Measurements from ENCODE around the gene APOL2. TPM values are rescaled to one million over a fixed set of nuclear protein-coding genes. Genes with fewer than 3 reads are reported as not detected.

APOL2 gene
- total RNA-seq, 1 donor from 2014 or later = 51.6 TPM

DNA sequence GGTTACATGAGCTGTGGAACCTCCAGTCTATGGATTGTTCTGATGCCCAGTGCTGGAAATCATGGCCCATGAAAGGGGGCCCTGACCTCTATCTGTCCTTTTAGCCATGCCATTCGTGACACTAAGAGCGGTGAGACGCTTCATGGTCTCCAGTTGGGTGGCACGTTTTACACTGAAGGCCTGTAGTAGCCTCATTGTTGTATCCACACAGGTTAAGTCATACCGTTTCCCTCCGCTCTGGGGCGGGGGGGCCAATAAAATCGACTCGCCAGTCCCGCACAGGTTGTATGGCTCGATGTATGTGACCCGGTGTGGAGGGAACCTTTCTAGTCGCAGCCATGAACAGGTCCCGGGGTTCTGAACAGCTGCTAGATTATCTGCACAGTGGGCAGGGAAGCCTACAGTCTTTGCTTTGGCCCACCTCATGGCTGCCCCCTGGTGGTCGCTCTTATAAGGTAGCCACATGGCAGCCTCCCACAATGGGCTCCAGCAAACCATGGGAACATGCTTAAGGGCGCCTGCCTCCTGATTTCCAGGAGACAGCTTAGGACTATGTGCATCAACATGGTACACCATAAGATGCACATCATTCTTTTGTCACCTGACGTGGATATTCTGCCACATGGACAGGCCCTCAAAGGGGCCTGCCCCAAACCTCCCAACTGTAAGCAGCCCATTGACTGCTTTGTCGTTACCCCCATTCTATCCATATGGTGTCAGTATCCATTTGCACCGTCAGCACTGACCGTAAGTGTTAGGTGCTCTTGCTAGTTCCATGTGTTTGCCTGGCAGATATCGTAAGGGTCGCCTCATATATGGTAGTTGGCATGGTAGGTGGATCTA, 59.1 kb downstream of the APOL2 start:
- peak; percentile 94 for TF ChIP-seq CTCF (IDR thresholded peaks at IDR 0.05)
- Histone ChIP-seq H3K9me3 (no peaks in the 10 kb centered on the region), H3K27ac (no peak overlapping the region), H3K4me1 (no peaks in the 10 kb centered on the region), H3K36me3 (no peaks in the 10 kb centered on the region), H3K4me3 (no peak overlapping the region), H3K27me3 (no peaks in the 10 kb centered on the region)
- ATAC-seq (peak; percentile 98), DNase-seq (peak; percentile 91)
- intact Hi-C loops (cut with DNase I) = loop anchor here (5.0 kb wide), 1 partner anchor 38 kb away; no protein-coding TSS in a partner anchor

GRCh38 chr22:36177160-36177559, 62.2 kb downstream of the APOL2 start:
- DNase-seq = no peak
- ATAC-seq = no peak
- Histone ChIP-seq H3K4me1 (no peaks in the 10 kb centered on the region), H3K27ac (no peak overlapping the region), H3K36me3 (no peaks in the 10 kb centered on the region), H3K4me3 (no peak overlapping the region), H3K27me3 (no peaks in the 10 kb centered on the region), H3K9me3 (no peaks in the 10 kb centered on the region)
- intact Hi-C loops (cut with DNase I) = no loop called here
- TF ChIP-seq CTCF (IDR thresholded peaks at IDR 0.05) = no peak

Small RNAs within 50 kb of the gene (microRNA-seq; reads per million reads assigned to microRNA genes)
- not detected for gene MIR6819 (ENCODE audit: borderline microRNAs expressed)

Other genes starting within 250 kb of the APOL2 start
- gene RBFOX2, start 210.7 kb downstream of the APOL2 start, total RNA-seq = 64.1 TPM
- 58.2 TPM for gene APOL3, start 78.8 kb downstream of the APOL2 start, total RNA-seq
- gene APOL4, start 37.7 kb downstream of the APOL2 start, total RNA-seq = 14.3 TPM
- gene APOL1, start 13.6 kb upstream of the APOL2 start, total RNA-seq = 92.8 TPM
- 842 TPM for gene MYH9, start 148.4 kb upstream of the APOL2 start, total RNA-seq
- 54.2 TPM for gene TXN2, start 242.1 kb upstream of the APOL2 start, total RNA-seq

Measured in upper lobe of right lung (tissue), 1 donor.